Measurements from ENCODE around the gene ARHGEF16.

DNA sequence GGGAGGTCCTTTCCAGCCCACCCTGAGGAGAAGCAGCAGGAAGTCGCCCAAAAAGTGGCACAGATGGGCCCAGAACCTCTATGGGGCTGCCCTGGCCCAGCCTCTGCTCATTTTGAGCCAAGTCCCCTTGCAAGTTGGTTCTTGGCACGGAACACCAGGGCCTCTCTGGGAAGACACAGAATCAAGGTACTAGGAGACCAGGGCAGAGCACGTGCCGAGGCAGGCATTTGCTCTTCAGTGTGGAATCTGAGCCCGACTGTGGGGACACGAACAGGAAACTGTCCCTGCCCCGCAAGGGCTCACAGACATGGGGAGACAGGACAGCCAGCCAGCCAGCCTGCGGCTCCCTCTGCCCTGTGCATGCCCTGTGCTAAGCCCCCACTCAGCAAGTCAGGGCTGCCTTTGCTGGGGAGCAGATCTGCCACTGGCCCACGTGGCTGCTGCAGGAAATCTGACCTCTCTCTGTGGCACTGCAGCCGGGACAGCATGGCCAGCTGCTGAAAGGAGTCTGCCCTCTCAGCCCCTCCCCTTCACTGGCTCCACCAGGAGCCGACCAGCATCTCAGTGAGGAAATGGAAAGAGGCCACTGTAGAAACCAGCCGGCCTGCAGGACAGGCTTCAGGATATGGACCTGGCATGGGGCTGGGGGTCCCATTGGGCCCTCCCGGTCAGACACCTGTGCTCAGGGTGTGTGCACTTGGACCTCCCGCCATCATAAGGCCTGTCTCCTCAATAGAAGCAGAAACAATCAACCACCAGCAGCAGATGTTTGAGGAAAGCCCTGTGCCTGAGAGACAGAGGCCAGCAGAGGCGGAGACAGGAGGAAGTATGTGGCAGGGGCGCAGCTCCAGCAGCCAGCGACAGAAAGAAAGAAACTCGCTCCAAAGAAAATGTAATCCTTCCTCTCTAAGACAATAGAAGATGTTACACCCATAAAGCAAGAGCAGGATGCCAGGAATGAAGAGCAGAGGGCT, 3.7 kb downstream of the ARHGEF16 start:
- TF ChIP-seq, protein P1, sequence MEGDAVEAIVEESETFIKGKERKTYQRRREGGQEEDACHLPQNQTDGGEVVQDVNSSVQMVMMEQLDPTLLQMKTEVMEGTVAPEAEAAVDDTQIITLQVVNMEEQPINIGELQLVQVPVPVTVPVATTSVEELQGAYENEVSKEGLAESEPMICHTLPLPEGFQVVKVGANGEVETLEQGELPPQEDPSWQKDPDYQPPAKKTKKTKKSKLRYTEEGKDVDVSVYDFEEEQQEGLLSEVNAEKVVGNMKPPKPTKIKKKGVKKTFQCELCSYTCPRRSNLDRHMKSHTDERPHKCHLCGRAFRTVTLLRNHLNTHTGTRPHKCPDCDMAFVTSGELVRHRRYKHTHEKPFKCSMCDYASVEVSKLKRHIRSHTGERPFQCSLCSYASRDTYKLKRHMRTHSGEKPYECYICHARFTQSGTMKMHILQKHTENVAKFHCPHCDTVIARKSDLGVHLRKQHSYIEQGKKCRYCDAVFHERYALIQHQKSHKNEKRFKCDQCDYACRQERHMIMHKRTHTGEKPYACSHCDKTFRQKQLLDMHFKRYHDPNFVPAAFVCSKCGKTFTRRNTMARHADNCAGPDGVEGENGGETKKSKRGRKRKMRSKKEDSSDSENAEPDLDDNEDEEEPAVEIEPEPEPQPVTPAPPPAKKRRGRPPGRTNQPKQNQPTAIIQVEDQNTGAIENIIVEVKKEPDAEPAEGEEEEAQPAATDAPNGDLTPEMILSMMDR (conservative IDR thresholded peaks at IDR 0.05; ENCODE audit: low read depth, low read length) = no peak
- no peak for TF ChIP-seq EZH2 (IDR thresholded peaks at IDR 0.05; ENCODE audit: borderline replicate concordance, low read depth, low read length, poor library complexity, severe bottlenecking)
